SK-N-SH (cell line): ENCODE results near the gene PCK1. TPM values are rescaled to one million over a fixed set of nuclear protein-coding genes. Genes with fewer than 3 reads are reported as not detected.

Experiments
- CTCF ChIA-PET: fragments of 300-600, 350-600 bp; formaldehyde crosslinking; extraction: SDS; loops from one replicate; lab custom pipeline; 2021; lab: Yijun Ruan, JAX
- POLR2A ChIA-PET: fragments of 350-600 bp; sonication (Branson Sonifier 250); formaldehyde crosslinking; extraction: SDS; loops from one replicate; lab custom pipeline; 2020; ENCODE audit warnings: antibody characterized with exemption, inconsistent platforms; lab: Yijun Ruan, JAX
- DNase-seq: peaks from one replicate; pipeline ENCODE4 v3.0.0; 2012
- H2AFZ ChIP-seq: fragments of 200-600 bp; sonication (generic); 2 replicates; pipeline ENCODE4 v1.8.1; 2016; ENCODE audit warnings: antibody characterized with exemption, mild to moderate bottlenecking, low read depth
- H3F3A ChIP-seq: fragments of 200-600 bp; sonication (generic); replicated peaks from 2 replicates; pipeline ENCODE3; 2016; ENCODE audit warnings: antibody characterized with exemption, mild to moderate bottlenecking; ENCODE audit not compliant: insufficient read depth
- H3K27ac ChIP-seq, 2 experiments: fragments of 200-500 bp in 1 of 2; fragments of 200-600 bp in 1 of 2; sonication (Bioruptor generic) in 1 of 2; sonication (generic), shearing (Covaris generic) in 1 of 2; 2 replicates each; pipeline versions ENCODE4 v1.5.1 to v1.6.1; 2014 to 2016; ENCODE audit warnings: low read depth in 2 of 2, inconsistent platforms in 1 of 2, low read length in 1 of 2, mild to moderate bottlenecking in 1 of 2, mixed read lengths in 1 of 2
- H3K27me3 ChIP-seq: fragments of 200-600 bp; sonication (generic), shearing (Covaris generic); 2 replicates; pipeline ENCODE4 v1.6.1; 2016; ENCODE audit warnings: mixed run types; ENCODE audit not compliant: insufficient read depth
- H3K36me3 ChIP-seq, 2 experiments: fragments of 200-500 bp in 1 of 2; fragments of 200-600 bp in 1 of 2; sonication (Bioruptor generic) in 1 of 2; sonication (generic) in 1 of 2; replicated peaks in 1 of 2; 2 replicates each; pipeline versions ENCODE3 to v1.5.1; 2014 to 2016; ENCODE audit warnings: low read length in 1 of 2, mild to moderate bottlenecking in 1 of 2; ENCODE audit not compliant: insufficient read depth in 2 of 2, control insufficient read depth in 1 of 2
- H3K4me1 ChIP-seq, 2 experiments: fragments of 200-500 bp in 1 of 2; fragments of 200-600 bp in 1 of 2; sonication (Bioruptor generic) in 1 of 2; sonication (generic), shearing (Covaris generic) in 1 of 2; 2 replicates each; pipeline versions ENCODE4 v1.5.1 to v1.6.1; 2014 to 2016; ENCODE audit warnings: low read depth in 1 of 2, low read length in 1 of 2, mixed run types in 1 of 2; ENCODE audit not compliant: insufficient read depth in 2 of 2, control insufficient read depth in 1 of 2
- H3K4me2 ChIP-seq: fragments of 200-600 bp; sonication (generic), shearing (Covaris generic); 2 replicates; pipeline ENCODE4 v1.6.1; 2017; ENCODE audit warnings: mixed run types
- H3K4me3 ChIP-seq, 2 experiments: fragments of 200-500 bp in 1 of 2; fragments of 200-600 bp in 1 of 2; sonication (Bioruptor generic) in 1 of 2; sonication (generic), shearing (Covaris generic) in 1 of 2; 2 replicates each; pipeline versions ENCODE4 v1.5.1 to v1.8.1; 2014 to 2016; ENCODE audit warnings: low read depth in 2 of 2, inconsistent platforms in 1 of 2, low read length in 1 of 2, mild to moderate bottlenecking in 1 of 2, mixed read lengths in 1 of 2, moderate library complexity in 1 of 2
- H3K79me2 ChIP-seq: fragments of 200-600 bp; sonication (generic); 2 replicates; pipeline ENCODE4 v1.8.1; 2017; ENCODE audit warnings: mild to moderate bottlenecking; ENCODE audit not compliant: insufficient read depth
- H3K9ac ChIP-seq: fragments of 200-600 bp; sonication (generic); 2 replicates; pipeline ENCODE4 v1.6.1; 2017; ENCODE audit warnings: mixed run types
- H3K9me2 ChIP-seq: fragments of 200-600 bp; sonication (generic); 2 replicates; pipeline ENCODE4 v1.6.1; 2017; ENCODE audit warnings: mixed run types
- H3K9me3 ChIP-seq: fragments of 200-600 bp; sonication (generic); 2 replicates; pipeline ENCODE4 v1.6.1; 2017; ENCODE audit warnings: mixed run types, mild to moderate bottlenecking, moderate library complexity
- H4K20me1 ChIP-seq: fragments of 200-600 bp; sonication (generic); 2 replicates; pipeline ENCODE4 v1.6.1; 2017; ENCODE audit warnings: mild to moderate bottlenecking, mixed run types; ENCODE audit not compliant: insufficient read depth
- ELF1 ChIP-seq: IDR thresholded peaks from 2 replicates; pipeline ENCODE4 v1.4.0; 2012
- EZH2phosphoT487 ChIP-seq: fragments of 200-600 bp; sonication (generic); IDR thresholded peaks from 2 replicates; pipeline ENCODE4 v1.6.1; 2017; ENCODE audit warnings: low read depth, mixed run types, mild to moderate bottlenecking, antibody characterized with exemption, moderate library complexity, borderline replicate concordance
- FOSL2 ChIP-seq: IDR thresholded peaks from 2 replicates; pipeline ENCODE4 v1.4.0; 2012; ENCODE audit warnings: low read depth, mild to moderate bottlenecking, moderate library complexity, borderline replicate concordance
- FOXJ3 ChIP-seq: sonication (generic); formaldehyde crosslinking; IDR thresholded peaks from 2 replicates; pipeline ENCODE4 v1.5.1; 2020; ENCODE audit warnings: mild to moderate bottlenecking, missing genetic modification reagents
- FOXM1 ChIP-seq: IDR thresholded peaks from 2 replicates; pipeline ENCODE4 v1.4.0; 2012; ENCODE audit warnings: low read depth, mild to moderate bottlenecking
- GATA2 ChIP-seq: sonication (generic); formaldehyde crosslinking; IDR thresholded peaks from 2 replicates; pipeline ENCODE4 v1.5.0; 2020; ENCODE audit warnings: mild to moderate bottlenecking, missing genetic modification reagents
- MXI1 ChIP-seq: IDR thresholded peaks from 2 replicates; pipeline ENCODE4 v1.6.1; 2012; ENCODE audit warnings: mild to moderate bottlenecking, low read depth, low read length, improper control_type of control experiment
- NRF1 ChIP-seq: IDR thresholded peaks from 2 replicates; pipeline ENCODE4 v1.6.1; 2012; ENCODE audit warnings: low read depth, mild to moderate bottlenecking, low read length
- RAD21 ChIP-seq: IDR thresholded peaks from 2 replicates; pipeline ENCODE4 v1.6.1; 2012; ENCODE audit warnings: mild to moderate bottlenecking, low read length
- RCOR1 ChIP-seq: fragments of 150-350 bp; IDR thresholded peaks from 2 replicates; pipeline ENCODE4 v1.6.1; 2017; ENCODE audit warnings: antibody characterized with exemption, low read length
- RFX5 ChIP-seq: IDR thresholded peaks from 2 replicates; pipeline ENCODE4 v1.6.1; 2012; ENCODE audit warnings: mild to moderate bottlenecking, improper control_type of control experiment, low read length
- RXRA ChIP-seq: IDR thresholded peaks from 2 replicates; pipeline ENCODE4 v1.4.0; 2012; ENCODE audit warnings: low read depth, mild to moderate bottlenecking, borderline replicate concordance
- SMC3 ChIP-seq: IDR thresholded peaks from 2 replicates; pipeline ENCODE4 v1.6.1; 2012; ENCODE audit warnings: low read depth, low read length, improper control_type of control experiment
- YY1 ChIP-seq: IDR thresholded peaks from 2 replicates; pipeline ENCODE4 v1.4.0; 2012; ENCODE audit warnings: low read depth, mild to moderate bottlenecking
- WGBS: methylation state at CpG from one replicate; pipeline ENCODE4 v1.1.6; 2017; ENCODE audit warnings: low lambda C conversion rate; 5-methylcytosine and 5-hydroxymethylcytosine counted together
- polyA plus RNA-seq, 3 experiments: library from polyadenylated mRNA; depleted of rRNA; stranded (reverse); fragments of >200 nt; gene quantifications; 2 replicates each; pipeline ENCODE4 v1.2.3, GENCODE V29; 2012
- TF ChIP-seq, protein P1 (sequence below): fragments of 150-350 bp; IDR thresholded peaks from 2 replicates; pipeline ENCODE4 v1.6.1; 2016; ENCODE audit warnings: mild to moderate bottlenecking, low read depth, low read length
- TF ChIP-seq, protein P2 (sequence below): fragments of 200-600 bp; sonication (generic); IDR thresholded peaks from 2 replicates; pipeline ENCODE4 v1.6.1; 2017; ENCODE audit warnings: antibody characterized with exemption, mild to moderate bottlenecking, moderate library complexity
- TF ChIP-seq, protein P3 (sequence below): IDR thresholded peaks from 2 replicates; pipeline ENCODE4 v1.4.0; 2012; ENCODE audit warnings: low read depth, borderline replicate concordance
- TF ChIP-seq, protein P4 (sequence below): IDR thresholded peaks from 2 replicates; pipeline ENCODE4 v1.6.1; 2012; ENCODE audit warnings: mild to moderate bottlenecking, low read depth, low read length, moderate library complexity
- TF ChIP-seq, protein P5 (sequence below): IDR thresholded peaks from 2 replicates; pipeline ENCODE4 v1.4.0; 2012; ENCODE audit warnings: low read depth, borderline replicate concordance

The PCK1 gene
- polyA plus RNA-seq, 1 of the 3 experiments (the other 2 are of a cell fraction), result not detected

DNA sequence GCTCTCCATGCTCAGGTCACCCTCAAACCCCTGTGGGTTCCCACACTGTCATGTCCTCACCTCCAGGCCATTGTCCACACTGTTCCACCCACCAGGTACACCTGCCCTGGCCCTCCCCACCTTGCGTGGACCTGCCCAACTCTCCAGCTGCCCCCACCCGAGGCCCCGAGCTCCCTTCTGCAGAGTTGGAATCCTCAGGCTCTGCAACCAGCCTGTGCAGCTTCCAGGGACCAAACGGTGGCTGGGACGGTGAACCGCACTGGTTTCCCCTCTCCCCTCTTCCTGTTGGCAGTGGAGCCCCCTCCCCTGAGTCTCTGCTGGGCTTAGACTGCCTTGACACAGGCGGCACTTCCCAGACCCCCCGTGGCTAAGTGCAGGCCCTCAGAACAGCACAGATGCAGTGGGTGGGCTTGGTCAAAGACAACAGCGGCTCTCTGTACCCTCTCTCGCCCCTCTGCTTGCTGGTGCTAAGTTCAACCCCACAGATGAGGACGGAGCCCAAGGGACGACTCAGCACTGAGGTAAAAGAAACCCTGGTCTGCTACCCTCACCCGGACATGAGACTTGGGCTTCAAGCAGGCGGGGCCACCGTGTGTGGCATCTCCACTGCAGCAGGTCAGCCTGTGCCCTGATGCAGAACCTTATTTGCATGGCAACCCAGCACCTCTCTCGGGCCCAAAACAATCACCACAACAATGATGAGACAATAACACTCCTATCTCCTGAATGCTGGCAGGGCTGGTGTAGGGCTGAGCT lies 48.4 kb downstream of the PCK1 start:
- H3K36me3 ChIP-seq, result no peaks in the 10 kb centered on the region
- H3F3A ChIP-seq, result no peaks in the 10 kb centered on the region
- POLR2A ChIA-PET, result no interaction called here
- H3K4me2 ChIP-seq, result no peak overlapping the region
- no peaks in the 10 kb centered on the region for H3K79me2 ChIP-seq
- H3K9ac ChIP-seq, result no peak overlapping the region
- no peaks in the 10 kb centered on the region for H4K20me1 ChIP-seq
- WGBS, result 68% methylated on average over 15 of the region's 16 CpGs
- no peak overlapping the region for H3K27ac ChIP-seq
- H3K4me1 ChIP-seq, result no peaks in the 10 kb centered on the region
- no peak overlapping the region for H2AFZ ChIP-seq
- no peak for TF ChIP-seq YY1
- TF ChIP-seq, protein P1, sequence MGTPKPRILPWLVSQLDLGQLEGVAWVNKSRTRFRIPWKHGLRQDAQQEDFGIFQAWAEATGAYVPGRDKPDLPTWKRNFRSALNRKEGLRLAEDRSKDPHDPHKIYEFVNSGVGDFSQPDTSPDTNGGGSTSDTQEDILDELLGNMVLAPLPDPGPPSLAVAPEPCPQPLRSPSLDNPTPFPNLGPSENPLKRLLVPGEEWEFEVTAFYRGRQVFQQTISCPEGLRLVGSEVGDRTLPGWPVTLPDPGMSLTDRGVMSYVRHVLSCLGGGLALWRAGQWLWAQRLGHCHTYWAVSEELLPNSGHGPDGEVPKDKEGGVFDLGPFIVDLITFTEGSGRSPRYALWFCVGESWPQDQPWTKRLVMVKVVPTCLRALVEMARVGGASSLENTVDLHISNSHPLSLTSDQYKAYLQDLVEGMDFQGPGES, result no peak
- no peak for TF ChIP-seq ELF1
- TF ChIP-seq RXRA, result no peak
- TF ChIP-seq, protein P2, sequence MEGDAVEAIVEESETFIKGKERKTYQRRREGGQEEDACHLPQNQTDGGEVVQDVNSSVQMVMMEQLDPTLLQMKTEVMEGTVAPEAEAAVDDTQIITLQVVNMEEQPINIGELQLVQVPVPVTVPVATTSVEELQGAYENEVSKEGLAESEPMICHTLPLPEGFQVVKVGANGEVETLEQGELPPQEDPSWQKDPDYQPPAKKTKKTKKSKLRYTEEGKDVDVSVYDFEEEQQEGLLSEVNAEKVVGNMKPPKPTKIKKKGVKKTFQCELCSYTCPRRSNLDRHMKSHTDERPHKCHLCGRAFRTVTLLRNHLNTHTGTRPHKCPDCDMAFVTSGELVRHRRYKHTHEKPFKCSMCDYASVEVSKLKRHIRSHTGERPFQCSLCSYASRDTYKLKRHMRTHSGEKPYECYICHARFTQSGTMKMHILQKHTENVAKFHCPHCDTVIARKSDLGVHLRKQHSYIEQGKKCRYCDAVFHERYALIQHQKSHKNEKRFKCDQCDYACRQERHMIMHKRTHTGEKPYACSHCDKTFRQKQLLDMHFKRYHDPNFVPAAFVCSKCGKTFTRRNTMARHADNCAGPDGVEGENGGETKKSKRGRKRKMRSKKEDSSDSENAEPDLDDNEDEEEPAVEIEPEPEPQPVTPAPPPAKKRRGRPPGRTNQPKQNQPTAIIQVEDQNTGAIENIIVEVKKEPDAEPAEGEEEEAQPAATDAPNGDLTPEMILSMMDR, result no peak
- TF ChIP-seq FOXM1, result no peak
- no peak for TF ChIP-seq SMC3
- TF ChIP-seq FOXJ3 (CRISPR knock-in tag), result no peak
- no peak for TF ChIP-seq EZH2phosphoT487
- no peak for TF ChIP-seq RAD21
- TF ChIP-seq, protein P3, sequence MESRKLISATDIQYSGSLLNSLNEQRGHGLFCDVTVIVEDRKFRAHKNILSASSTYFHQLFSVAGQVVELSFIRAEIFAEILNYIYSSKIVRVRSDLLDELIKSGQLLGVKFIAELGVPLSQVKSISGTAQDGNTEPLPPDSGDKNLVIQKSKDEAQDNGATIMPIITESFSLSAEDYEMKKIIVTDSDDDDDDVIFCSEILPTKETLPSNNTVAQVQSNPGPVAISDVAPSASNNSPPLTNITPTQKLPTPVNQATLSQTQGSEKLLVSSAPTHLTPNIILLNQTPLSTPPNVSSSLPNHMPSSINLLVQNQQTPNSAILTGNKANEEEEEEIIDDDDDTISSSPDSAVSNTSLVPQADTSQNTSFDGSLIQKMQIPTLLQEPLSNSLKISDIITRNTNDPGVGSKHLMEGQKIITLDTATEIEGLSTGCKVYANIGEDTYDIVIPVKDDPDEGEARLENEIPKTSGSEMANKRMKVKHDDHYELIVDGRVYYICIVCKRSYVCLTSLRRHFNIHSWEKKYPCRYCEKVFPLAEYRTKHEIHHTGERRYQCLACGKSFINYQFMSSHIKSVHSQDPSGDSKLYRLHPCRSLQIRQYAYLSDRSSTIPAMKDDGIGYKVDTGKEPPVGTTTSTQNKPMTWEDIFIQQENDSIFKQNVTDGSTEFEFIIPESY, result no peak
- TF ChIP-seq, protein P4, sequence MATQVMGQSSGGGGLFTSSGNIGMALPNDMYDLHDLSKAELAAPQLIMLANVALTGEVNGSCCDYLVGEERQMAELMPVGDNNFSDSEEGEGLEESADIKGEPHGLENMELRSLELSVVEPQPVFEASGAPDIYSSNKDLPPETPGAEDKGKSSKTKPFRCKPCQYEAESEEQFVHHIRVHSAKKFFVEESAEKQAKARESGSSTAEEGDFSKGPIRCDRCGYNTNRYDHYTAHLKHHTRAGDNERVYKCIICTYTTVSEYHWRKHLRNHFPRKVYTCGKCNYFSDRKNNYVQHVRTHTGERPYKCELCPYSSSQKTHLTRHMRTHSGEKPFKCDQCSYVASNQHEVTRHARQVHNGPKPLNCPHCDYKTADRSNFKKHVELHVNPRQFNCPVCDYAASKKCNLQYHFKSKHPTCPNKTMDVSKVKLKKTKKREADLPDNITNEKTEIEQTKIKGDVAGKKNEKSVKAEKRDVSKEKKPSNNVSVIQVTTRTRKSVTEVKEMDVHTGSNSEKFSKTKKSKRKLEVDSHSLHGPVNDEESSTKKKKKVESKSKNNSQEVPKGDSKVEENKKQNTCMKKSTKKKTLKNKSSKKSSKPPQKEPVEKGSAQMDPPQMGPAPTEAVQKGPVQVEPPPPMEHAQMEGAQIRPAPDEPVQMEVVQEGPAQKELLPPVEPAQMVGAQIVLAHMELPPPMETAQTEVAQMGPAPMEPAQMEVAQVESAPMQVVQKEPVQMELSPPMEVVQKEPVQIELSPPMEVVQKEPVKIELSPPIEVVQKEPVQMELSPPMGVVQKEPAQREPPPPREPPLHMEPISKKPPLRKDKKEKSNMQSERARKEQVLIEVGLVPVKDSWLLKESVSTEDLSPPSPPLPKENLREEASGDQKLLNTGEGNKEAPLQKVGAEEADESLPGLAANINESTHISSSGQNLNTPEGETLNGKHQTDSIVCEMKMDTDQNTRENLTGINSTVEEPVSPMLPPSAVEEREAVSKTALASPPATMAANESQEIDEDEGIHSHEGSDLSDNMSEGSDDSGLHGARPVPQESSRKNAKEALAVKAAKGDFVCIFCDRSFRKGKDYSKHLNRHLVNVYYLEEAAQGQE, result no peak
- no peak for TF ChIP-seq GATA2 (CRISPR knock-in tag)
- TF ChIP-seq MXI1, result no peak
- no peak for TF ChIP-seq RCOR1
- no peak for TF ChIP-seq RFX5
- TF ChIP-seq, protein P5, sequence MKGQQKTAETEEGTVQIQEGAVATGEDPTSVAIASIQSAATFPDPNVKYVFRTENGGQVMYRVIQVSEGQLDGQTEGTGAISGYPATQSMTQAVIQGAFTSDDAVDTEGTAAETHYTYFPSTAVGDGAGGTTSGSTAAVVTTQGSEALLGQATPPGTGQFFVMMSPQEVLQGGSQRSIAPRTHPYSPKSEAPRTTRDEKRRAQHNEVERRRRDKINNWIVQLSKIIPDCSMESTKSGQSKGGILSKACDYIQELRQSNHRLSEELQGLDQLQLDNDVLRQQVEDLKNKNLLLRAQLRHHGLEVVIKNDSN, result no peak
- TF ChIP-seq NRF1, result no peak
- TF ChIP-seq FOSL2, result no peak
- DNase-seq, result no peak
- no peaks in the 10 kb centered on the region for H3K9me3 ChIP-seq
- no peak overlapping the region for H3K4me3 ChIP-seq
- CTCF ChIA-PET, result interaction anchor here (0.9 to 4.3 kb wide), 7 partner anchors 10 to 600 kb away, joined by 3 to 25 read pairs (median 3); partner anchors contain the start of gene ZBP1
- no peaks in the 10 kb centered on the region for H3K9me2 ChIP-seq
- H3K27me3 ChIP-seq, result no peaks in the 10 kb centered on the region; the same call in 1 of the 2 replicates
